GM21529 (cell line): ENCODE data around the gene FAM216B.
A peak's percentile ranks its signal among the peaks of the same experiment; 100 is the strongest.
"Not testable (repeated sequence)": the region's sequence is repeated elsewhere in the genome, so short reads cannot be mapped to it uniquely, and the experiment has no call there.

Source experiments
- ATAC-seq: cut with Tn5 transposase; IDR thresholded peaks from one replicate; pipeline ENCODE4 v1.9.1; 2021; ENCODE audit not compliant: unreplicated experiment

FAM216B gene

DNA sequence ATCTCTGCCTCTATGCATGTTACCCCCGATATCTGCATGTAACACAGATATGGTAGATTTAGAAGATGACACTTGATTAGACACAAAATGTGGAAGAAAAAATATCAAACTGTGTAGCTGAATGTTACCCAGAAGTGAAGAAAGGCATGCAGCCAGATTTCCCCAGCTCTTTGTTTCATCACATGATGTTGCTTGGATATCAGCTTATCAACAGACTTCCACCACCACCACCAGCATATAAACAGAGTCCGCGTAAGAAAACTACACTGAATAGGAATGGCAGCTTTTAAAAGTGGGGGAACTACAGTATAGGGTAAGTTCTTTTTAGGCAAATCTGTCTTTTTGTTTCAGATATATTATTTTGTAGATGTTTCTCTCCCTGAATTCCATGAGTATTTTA, at the start of gene FAM216B:
FAM216B (plus strand) TSS at position 233 of the 400 bp plus-strand sequence. CDS start 2,484 bp downstream, outside the sequence.
- ATAC-seq: no peak

DNA sequence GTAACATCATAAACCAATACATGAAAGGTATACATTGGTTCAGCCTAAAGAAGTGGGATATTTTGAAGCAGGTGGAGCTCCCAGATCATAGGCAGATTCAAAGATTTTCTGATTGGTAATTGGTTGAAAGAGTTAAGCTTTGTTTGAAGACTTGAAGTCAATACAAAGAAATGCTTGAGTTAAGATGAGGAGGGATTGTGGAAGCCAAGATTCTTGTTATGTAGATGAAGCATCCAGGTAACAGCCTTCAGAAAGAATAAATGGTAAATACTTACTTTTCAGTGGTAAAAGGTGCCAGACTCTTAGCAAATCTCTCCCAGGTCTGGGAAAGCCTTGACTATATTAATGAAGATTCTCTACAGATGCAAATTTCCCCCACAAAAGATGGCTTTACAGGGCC, 49.3 kb upstream of the FAM216B start:
- ATAC-seq: no peak

DNA sequence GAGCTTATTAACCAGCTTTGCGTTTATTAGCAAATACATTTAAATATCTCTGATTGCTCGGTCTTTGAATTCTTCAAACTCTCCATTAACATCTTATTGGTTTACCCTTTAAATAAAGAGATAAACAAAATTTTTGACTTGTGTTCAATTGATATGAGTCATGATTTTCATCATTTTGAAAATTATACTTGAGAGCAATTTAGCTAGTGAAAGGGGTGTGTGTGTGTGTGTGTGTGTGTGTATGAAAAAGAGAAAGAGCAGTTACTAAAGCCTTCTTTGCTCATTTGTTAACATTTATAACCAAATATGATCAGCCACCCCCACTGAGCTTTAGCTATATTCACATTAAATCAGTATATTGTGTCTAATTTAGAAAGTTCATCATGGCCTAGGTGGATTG, 48.3 kb upstream of the FAM216B start:
- ATAC-seq: no peak

DNA sequence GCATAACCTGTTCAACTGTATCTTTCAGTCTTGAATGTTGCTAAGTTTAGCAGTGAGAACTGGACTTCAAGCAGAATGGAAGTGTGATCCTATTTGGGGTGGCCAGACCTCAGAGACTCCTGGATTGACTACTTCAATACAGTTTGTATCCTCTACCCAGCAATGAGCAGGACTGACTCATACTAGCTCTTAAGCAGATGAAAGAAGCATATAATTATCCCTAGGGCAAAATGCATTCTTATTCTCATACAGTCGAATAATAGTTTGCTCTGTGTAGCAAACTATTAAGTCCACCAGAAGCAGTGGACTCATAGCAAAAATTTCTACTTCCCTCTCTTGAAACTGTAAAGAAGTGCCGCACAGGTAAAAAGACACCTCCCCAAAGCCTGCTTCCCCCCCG, 46.4 kb upstream of the FAM216B start:
- no peak for ATAC-seq

DNA sequence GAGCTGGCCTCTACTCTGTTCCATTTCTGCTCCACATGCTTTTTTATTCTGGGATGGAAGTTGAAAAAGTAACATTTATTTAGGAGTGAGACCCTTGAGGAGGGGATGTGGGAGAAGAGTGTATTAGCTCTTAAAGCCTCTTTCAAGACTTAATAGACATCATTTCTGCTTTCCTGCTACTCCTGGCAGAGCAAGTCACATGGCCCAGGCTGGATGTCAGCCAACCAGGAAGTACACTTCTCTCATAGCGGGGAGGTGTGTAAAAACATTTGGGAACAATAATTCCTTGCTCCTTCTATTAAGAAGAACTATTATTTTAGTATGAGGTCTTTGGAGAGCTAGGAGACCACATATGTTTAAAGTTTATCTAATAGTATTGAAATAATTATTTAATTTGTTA, 40.6 kb upstream of the FAM216B start:
- ATAC-seq: no peak

DNA sequence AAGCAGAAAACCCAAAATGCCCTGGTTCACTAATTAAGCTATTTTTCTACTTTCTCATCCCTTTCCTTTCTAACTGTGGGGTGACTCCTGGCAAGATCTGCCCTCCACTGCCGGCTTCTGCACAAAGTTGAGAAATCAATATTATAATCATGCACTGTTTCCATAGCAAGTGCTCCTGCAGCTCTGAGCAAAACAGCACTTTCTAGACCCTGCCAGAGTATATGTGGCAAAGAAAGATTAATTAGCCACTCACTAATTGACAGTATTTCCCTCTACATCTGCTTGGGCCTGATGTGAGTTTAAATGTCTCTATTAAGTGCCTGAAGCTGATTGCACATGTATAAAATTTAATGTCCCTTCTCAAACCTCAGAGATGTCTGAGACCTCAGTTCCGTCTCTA, 39.5 kb upstream of the FAM216B start:
- no peak for ATAC-seq

DNA sequence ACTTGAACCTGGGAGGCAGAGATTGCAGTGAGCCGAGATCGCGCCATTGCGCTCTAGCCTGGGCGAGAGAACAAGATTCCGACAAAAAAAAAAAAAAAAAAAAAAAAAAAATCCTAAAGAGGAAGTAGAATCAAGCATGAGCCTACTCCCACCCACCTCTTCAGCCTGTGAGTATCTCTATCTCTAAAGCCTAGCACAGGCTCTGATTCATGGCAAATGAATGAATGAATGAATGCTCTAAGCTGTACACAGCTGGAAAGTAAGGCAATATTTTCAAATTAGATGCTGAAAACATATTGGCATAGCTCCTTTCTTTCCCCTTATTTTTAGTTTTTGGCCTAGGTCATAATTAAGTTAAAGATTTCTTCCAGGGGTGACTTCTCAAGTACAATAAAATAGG, 35.7 kb upstream of the FAM216B start:
- no peak for ATAC-seq

DNA sequence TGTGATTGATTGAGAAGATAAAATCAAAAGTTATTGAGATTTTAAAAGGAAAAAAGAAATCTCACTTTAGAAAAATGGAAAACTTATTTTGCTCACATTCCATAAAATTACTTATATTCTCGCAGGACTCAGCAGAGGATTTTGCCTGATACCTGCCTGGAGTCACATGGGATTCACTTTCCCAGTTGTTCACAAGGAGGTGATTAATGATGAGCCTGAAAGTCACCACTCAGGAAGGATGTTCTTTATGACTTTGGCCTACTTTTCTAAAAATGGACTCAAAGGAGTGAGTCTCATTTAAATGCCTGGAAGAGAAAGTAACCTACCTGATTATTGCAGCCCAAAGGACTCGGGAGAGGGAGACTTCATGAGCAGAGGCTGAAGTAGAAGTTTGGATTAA, 34.5 kb upstream of the FAM216B start:
- no peak for ATAC-seq

DNA sequence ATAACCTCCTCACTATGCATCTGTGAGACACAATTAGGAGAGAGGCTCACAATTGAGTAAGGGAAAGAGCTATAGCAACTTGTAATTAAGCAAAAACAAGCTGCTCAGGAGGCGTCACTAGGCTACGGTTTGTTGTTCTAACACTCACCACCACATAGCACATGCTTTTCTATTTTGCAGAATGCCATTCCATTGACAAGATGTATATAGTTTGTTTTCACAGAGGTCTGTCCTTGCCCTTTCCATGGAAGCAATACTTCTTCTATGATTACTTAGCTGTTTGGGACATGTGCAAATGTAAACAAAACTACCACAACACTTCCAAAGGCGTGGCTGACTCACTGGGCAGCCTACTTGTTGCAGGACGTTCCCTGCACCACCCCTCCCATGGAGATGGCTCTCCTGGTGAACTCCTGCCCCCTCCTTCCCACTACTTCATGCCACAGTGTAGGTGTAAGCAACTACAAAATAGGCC, 33.9 kb upstream of the FAM216B start:
- no peak for ATAC-seq

DNA sequence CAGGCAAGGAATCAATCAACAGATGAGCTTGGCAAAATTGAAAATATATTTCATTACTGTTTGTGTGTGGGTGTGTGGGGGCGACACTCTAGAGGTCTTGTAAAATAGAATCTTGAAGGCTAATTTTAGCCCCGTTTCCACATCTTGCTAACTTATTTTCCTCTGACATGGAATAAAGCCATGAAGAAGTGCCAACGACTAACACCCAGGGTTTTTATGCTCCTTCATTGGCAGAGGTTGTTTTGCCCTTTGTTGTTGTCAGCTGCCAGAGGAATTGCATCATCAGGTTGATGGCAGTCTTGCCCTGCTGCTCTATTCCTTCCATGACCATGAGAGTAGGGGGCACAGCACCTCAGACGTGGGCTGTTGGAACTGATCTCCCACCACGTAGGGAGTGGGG, 30.6 kb upstream of the FAM216B start:
- no peak for ATAC-seq

DNA sequence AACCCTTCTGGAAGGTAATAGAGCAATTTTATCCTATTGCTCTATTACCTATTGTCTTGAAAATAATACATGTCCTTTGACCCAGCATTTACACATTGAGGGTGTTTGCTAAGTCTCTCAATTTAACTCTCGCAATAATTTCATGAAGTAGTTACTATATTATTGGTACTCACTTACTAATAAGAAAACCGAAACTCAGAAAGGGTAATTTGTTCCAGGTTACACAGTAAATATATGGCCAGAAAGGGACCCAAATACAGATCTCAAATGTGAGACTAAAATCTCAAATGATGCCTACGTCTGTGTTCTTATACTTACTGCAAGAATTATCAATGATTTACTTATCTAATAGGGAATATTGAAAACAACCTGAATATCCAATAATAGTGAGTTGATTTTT, 29.7 kb upstream of the FAM216B start:
- ATAC-seq: peak; percentile 78

DNA sequence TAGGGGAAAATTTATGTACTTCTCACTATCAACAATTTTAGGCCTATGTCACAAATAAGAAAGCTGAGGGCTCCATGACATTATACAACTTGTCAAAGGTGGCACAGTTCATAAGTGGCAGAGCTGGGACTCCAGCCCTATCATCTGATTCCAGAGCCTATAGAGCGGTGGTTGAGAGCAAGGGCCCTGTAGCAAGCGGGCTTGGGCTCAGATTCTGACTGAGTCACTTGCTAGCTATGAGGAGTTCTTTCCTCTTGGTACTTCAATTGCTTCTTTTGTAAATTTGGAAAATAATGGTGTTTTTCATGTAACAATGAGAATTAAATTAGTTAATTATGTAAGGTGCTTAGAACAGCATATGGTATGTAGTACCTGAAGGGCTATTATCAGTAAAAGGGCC, 28.7 kb upstream of the FAM216B start:
- ATAC-seq: no peak

DNA sequence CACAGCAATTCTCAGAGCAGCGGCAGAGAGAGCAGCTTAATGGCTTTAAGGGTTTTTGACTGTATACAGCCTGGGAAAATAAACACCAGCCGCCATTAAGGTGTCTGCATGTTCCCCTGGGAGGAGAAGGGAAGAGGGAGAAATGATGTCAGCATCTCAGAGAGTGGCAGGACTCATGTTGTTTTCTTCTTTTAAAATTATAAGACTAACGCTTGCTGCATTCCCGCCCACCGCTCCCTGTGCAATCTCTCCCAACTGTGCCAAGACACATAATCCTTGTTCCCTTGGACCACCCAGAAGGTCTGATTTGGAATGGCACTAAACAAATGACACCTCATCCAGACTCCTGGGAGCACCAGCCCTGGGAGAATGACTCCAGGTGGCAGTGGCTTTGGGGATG, 27.7 kb upstream of the FAM216B start:
- ATAC-seq: no peak

DNA sequence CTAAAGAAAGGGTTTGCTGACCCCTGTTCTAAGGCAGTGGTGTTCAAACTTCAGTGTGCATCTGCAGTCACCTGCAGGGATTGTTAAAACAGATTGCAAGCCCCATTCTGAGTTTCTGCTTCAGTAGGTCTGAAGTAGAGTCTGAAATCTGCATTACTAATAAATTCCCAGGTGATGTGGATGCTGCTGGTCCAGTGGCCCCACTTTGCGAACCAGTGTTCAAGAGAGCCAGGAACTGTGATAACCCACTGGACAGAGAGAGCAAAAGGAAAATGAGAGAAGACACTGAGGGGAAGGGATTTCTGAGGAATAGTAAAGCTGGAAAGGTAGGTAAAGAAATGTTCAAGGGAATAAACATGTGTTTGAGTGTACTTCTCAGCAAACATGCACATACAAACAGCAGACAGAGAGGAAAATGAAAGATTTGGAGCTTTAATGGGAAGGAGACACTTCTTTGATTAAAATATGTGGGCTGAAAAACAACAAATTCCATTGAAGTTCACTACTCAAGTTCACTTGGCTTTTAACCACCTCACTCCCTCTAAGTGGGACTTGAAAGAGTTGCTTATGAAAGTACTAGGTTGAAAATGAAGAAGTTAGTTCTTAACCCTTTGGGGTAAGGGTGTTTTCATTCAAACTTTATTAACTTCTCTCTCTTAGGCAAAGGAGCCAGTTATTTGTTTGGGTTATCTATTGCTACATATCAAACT, 26.4 kb upstream of the FAM216B start:
- ATAC-seq: no peak

DNA sequence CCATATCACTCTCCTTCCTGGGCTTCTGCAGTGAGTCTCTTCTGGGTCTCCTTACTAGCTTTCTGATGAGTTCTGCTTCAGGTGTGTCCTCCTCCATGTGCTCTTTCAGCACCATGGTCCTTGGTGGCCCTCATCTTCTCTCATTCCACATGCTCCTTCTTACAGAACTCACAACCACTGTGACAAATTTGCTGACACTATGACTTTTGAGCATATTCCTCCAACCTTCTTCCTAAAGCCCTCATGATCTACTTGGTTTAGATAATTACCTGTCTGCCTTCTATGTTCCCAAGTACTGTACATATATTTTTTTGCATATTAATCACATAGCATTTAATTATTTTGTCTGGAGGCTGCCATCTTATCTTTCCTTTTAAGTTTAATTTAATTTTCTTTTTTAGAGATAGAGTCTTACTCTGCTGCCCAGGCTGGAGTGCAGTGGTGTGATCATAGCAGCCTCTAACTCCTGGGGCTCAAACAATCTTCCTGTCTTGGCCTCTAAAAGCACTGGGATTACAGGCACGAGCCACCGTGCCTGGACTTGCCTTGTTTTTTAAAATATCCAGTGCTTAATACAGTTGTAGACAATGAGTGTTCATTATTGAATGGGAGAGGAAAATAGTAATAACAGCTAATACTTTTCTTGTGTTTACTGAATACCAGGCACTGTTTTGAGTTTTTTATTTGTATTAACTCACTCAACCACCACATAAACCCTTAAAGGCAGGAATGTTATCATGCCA, 23.5 kb upstream of the FAM216B start:
- ATAC-seq: no peak

DNA sequence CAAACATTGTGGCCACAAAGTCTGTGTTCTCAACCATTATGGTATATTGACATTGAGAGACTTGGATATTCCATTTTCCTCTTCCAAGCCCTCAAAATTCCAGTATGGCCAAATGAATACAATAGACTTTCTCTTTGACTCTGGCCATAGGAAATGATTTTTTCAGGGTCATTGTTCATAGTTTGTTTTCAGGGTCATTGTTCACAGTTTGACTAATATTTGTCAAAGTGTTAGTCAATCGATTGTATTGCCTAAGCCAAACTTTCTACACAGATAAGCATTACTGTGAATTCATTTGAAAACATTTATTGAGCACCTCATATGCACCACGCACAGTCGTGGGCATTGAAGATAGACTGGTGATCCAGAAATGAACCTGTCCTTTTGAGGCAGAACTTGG, 22.9 kb upstream of the FAM216B start:
- ATAC-seq: no peak

DNA sequence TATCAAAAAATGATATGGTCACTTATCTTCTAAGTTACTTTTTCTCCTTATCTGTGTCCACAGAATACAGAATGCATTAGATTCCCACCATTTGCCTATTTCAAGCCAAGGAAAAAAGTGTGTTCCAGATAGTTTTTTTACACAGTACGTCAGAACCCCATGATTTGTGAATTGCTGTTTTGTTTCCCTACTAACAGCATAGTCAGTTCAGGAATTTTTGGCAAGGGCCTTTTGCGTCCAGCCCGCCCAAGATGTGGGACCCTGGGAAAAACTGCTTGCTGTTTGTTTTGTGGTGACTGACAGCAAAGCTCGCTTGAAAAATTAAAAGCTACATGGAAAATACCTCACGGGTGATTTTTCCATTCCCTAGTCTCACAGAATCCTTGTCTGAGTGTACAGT, 20.4 kb upstream of the FAM216B start:
- ATAC-seq: no peak

DNA sequence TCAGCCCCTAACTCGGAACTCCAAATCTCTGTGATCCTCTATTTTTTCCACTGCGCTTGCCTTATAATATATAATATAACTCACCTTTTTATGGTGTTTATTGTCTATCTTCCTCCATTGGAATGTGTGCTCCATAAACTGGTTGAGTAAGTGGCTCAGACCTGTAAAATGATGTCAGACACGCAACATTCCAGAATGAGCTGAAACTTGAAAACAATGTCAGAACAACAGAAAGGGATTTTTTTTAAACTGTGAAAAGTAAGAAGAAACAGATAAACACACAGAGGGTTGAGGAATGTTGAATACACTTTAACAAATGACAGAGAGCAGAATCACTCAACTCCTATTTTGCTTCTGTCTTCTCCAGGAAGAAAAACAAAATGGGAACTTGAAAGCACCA, 19.1 kb upstream of the FAM216B start:
- no peak for ATAC-seq

DNA sequence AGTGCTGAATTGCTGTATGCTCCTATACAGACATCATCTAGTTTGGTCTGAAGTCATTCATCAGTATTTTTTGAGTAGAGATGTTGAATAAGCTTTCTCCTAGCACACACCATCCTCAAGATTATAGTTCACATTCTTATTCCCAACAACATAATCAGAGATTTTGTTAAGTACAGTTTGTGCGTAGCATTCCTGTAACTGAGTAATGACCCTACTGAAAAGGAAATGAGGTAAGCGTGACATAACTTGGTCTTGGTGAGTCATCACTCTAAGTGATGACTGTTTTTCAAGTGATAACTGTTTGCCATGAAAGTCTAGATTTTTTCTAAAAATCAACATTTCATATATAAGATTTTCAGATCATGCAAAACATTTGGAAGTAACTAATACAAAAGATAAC, 18.5 kb upstream of the FAM216B start:
- no peak for ATAC-seq

DNA sequence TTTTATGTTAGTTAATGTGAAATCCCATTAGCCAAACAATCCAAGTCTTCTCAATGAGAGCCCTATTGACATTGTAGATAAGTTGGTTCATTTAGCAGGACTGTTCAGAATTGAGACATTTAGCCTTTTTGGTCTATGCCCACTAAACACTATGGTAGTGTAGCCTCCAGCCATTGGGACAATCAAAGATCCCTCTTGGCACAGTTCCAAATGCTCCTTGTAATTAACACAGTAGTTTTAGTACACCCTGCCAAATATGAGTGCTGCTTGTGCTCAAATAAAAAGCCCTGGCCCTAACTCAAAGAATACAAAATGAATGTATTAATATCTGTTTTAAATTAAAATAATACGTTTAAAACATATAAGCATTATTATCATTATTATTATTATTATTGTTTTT, 15.4 kb upstream of the FAM216B start:
- ATAC-seq: no peak

DNA sequence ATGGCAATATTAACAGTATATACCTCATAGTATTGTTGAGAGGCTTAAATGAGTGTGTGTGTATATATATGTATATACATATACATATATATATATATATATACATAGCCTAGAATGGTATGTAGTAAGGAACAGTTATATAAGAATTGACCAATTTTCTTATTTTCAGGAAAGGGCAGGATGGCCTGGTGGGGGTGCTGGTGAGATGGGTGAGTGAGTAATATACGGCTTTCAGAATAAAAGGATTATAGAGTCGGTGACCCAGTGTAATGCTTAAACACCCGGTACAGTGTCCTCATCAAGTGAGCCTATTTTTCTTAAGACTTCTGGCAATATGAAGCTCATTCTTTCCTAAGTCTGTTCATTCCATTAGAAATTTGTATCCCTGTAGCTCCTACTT, 11.7 kb upstream of the FAM216B start:
- no peak for ATAC-seq

DNA sequence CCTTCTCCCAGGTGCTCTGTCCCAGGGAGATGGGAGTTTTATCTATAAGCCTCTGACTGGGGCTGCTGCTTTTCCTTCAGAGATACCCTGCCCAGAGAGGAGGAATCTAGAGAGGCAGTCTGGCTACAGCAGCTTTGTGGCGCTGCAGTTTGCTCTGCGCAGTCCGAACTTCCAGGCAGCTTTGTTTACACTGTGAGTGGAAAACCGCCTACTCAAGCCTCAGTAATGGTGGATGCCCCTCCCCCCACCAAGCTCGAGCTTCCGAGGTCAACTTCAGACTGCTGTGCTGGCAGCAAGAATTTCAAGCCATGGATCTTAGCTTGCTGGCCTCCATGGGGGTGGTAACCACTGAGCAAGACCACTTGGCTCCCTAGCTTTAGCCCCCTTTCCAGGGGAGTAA, 4.8 kb upstream of the FAM216B start:
- not testable (repeated sequence) for ATAC-seq

DNA sequence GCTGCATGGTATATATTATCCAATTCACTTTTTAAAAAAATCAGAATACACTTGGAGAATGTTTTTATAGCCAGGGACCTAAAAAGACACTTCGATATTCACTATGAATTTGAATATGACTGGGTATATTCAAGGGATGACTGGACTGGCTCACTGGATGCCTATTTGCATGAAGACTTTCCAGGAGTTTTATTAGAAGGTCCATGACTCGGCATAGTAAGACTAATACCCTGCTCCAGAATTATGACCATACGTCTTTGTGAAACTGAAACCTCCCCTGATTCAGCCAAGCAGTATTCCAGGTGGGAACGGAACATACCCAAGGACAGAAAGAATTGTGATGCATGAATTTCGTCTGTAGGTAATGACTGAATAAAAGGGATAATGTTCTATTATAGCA, 3.9 kb upstream of the FAM216B start:
- ATAC-seq: no peak
